CD4-positive, alpha-beta T cell treated with Interleukin-12 subunit alpha and Interleukin-12 subunit beta, for 1 hour (primary cell): Measurements from ENCODE around the gene CD46.

Experiments used
- DNase-seq: peaks from one replicate; pipeline ENCODE4 v3.0.0-alpha.2; 2020

Gene CD46

GRCh38 chr1:207831517-207832327 is 79.9 kb downstream of the CD46 start:
- peak; percentile 61 for DNase-seq

GRCh38 chr1:207832796-207833195 is 80.9 kb downstream of the CD46 start:
- no peak for DNase-seq

GRCh38 chr1:207833381-207833780 is 81.5 kb downstream of the CD46 start:
- DNase-seq = no peak

GRCh38 chr1:207833956-207834660 is 82.3 kb downstream of the CD46 start:
- DNase-seq = no peak

- no peak for DNase-seq
Measured at GRCh38 chr1:207835958-207836357, 84.1 kb downstream of the CD46 start.

GRCh38 chr1:207836591-207837347 is 84.9 kb downstream of the CD46 start:
- no peak for DNase-seq

- no peak for DNase-seq
Measured at GRCh38 chr1:207837673-207838072, 85.8 kb downstream of the CD46 start.

GRCh38 chr1:207838156-207839082 is 86.6 kb downstream of the CD46 start:
- no peak for DNase-seq

GRCh38 chr1:207839083-207839413 is 87.2 kb downstream of the CD46 start:
- no peak for DNase-seq

- DNase-seq = no peak
Measured at GRCh38 chr1:207840380-207840779, 88.5 kb downstream of the CD46 start.

- DNase-seq = no peak
Measured at GRCh38 chr1:207841293-207841692, 89.4 kb downstream of the CD46 start.

- no peak for DNase-seq
Measured at GRCh38 chr1:207841901-207842300, 90.0 kb downstream of the CD46 start.

GRCh38 chr1:207842506-207842905 is 90.7 kb downstream of the CD46 start:
- no peak for DNase-seq

GRCh38 chr1:207844371-207844770 is 92.5 kb downstream of the CD46 start:
- no peak for DNase-seq
